Ishikawa (cell line): ENCODE results near the gene LTA4H.

Experiments used
- CEBPB ChIP-seq: IDR thresholded peaks from 2 replicates; pipeline ENCODE4 v1.6.1; 2012
- CREB1 ChIP-seq: IDR thresholded peaks from 2 replicates; pipeline ENCODE4 v1.6.1; 2012; ENCODE audit warnings: low read depth
- EGR1 ChIP-seq: IDR thresholded peaks from 2 replicates; pipeline ENCODE4 v1.6.1; 2012
- EP300 ChIP-seq: IDR thresholded peaks from 2 replicates; pipeline ENCODE4 v1.6.1; 2012; ENCODE audit warnings: borderline replicate concordance
- FOXM1 ChIP-seq: IDR thresholded peaks from 2 replicates; pipeline ENCODE4 v1.6.1; 2012; ENCODE audit warnings: low read depth, borderline replicate concordance
- MAX ChIP-seq: IDR thresholded peaks from 2 replicates; pipeline ENCODE4 v1.6.1; 2012
- NFIC ChIP-seq: IDR thresholded peaks from 2 replicates; pipeline ENCODE4 v1.6.1; 2012
- RAD21 ChIP-seq: IDR thresholded peaks from 2 replicates; pipeline ENCODE4 v1.6.1; 2012; ENCODE audit warnings: low read depth
- REST ChIP-seq: IDR thresholded peaks from 2 replicates; pipeline ENCODE4 v1.6.1; 2012; ENCODE audit warnings: low read depth, mild to moderate bottlenecking
- TAF1 ChIP-seq: IDR thresholded peaks from 2 replicates; pipeline ENCODE4 v1.6.1; 2012; ENCODE audit warnings: low read depth, mild to moderate bottlenecking
- TCF12 ChIP-seq: IDR thresholded peaks from 2 replicates; pipeline ENCODE4 v1.6.1; 2012; ENCODE audit warnings: low read depth
- TEAD4 ChIP-seq: IDR thresholded peaks from 2 replicates; pipeline ENCODE4 v1.6.1; 2012
- USF1 ChIP-seq: IDR thresholded peaks from 2 replicates; pipeline ENCODE4 v1.6.1; 2012
- YY1 ChIP-seq: IDR thresholded peaks from 2 replicates; pipeline ENCODE4 v1.6.1; 2012; ENCODE audit warnings: low read depth
- ZBTB7A ChIP-seq: IDR thresholded peaks from 2 replicates; pipeline ENCODE4 v1.6.1; 2012; ENCODE audit warnings: low read depth

Gene LTA4H

GRCh38 chr12:96068636-96069035 is 33.2 kb upstream of the LTA4H start:
- no peak for TF ChIP-seq FOXM1
- TF ChIP-seq RAD21: no peak
- TF ChIP-seq NFIC: no peak
- no peak for TF ChIP-seq EGR1
- no peak for TF ChIP-seq REST
- TF ChIP-seq TAF1: no peak
- TF ChIP-seq CEBPB: no peak
- TF ChIP-seq YY1: no peak
- no peak for TF ChIP-seq EP300
- TF ChIP-seq MAX: no peak
- TF ChIP-seq TCF12: no peak
- TF ChIP-seq TEAD4: no peak
- no peak for TF ChIP-seq USF1
- TF ChIP-seq CREB1: no peak
- TF ChIP-seq ZBTB7A: no peak

- no peak for TF ChIP-seq RAD21
- no peak for TF ChIP-seq CEBPB
- no peak for TF ChIP-seq YY1
These were observed 32.7 kb upstream of the LTA4H start for GRCh38 chr12:96068111-96068510.

GRCh38 chr12:96064966-96065365 is 29.6 kb upstream of the LTA4H start:
- TF ChIP-seq TEAD4 (no peak), RAD21 (no peak), USF1 (no peak), TAF1 (no peak), CREB1 (no peak), TCF12 (no peak), NFIC (no peak), FOXM1 (no peak)

- TF ChIP-seq REST (no peak), TAF1 (no peak), MAX (no peak), FOXM1 (no peak), TCF12 (no peak), CEBPB (no peak), EP300 (no peak), CREB1 (no peak), USF1 (no peak), RAD21 (no peak), NFIC (no peak), EGR1 (no peak), ZBTB7A (no peak), YY1 (no peak)
These were observed 28.9 kb upstream of the LTA4H start for GRCh38 chr12:96064271-96064670.

GRCh38 chr12:96063046-96063445 is 27.7 kb upstream of the LTA4H start:
- TF ChIP-seq MAX (no peak), CEBPB (no peak), FOXM1 (no peak), RAD21 (0 out of 2 replicates have a peak, but pooled peaks have one; percentile 10), TCF12 (no peak)

- TF ChIP-seq TEAD4: no peak
- peak; percentile 96 for TF ChIP-seq RAD21
- TF ChIP-seq MAX: 0 out of 2 replicates have a peak, but pooled peaks have one; percentile 31
- no peak for TF ChIP-seq YY1
- no peak for TF ChIP-seq CEBPB
- TF ChIP-seq TCF12: no peak
- no peak for TF ChIP-seq REST
These were observed 26.6 kb upstream of the LTA4H start for GRCh38 chr12:96061864-96062453.
